ENCODE results near the gene UBD. TPM values are rescaled to one million over a fixed set of nuclear protein-coding genes. Genes with fewer than 3 reads are reported as not detected.

UBD gene
- total RNA-seq, 3 donors from 2014 or later: 0.80 to 2.9 (median 2.0) TPM

DNA sequence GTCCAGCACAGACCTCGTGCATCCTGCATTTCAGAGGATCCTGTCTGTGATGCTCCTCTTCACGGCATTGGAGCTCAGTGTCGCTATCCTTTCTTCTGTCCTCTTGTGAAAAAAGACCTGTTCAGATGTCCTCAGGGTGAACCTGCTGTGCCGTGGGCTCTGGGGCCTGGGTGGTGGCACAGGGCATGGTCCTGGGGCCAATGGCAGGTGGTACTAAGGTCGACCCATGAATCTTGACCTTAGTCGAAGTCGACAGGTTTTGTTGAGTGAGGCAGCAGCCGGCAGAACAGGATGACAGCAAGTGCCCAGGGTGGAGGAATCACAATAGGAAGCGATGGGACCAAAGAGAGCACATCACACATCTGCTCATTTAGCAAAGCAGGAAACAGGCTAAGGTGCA is 49.8 kb downstream of the UBD start:
- Histone ChIP-seq H3K9me3 (no peaks in the 10 kb centered on the region), H3K27ac (no peak overlapping the region), H3K27me3 (no peaks in the 10 kb centered on the region), H3K36me3 (no peaks in the 10 kb centered on the region), H3K4me1 (no peaks in the 10 kb centered on the region), H3K4me3 (no peak overlapping the region)
- intact Hi-C loops (cut with DNase I; ENCODE audit: low total_unique reads): no loop called here
- no peak for DNase-seq (ENCODE audit: low spot score in 2 of 2)
- TF ChIP-seq, protein P1, sequence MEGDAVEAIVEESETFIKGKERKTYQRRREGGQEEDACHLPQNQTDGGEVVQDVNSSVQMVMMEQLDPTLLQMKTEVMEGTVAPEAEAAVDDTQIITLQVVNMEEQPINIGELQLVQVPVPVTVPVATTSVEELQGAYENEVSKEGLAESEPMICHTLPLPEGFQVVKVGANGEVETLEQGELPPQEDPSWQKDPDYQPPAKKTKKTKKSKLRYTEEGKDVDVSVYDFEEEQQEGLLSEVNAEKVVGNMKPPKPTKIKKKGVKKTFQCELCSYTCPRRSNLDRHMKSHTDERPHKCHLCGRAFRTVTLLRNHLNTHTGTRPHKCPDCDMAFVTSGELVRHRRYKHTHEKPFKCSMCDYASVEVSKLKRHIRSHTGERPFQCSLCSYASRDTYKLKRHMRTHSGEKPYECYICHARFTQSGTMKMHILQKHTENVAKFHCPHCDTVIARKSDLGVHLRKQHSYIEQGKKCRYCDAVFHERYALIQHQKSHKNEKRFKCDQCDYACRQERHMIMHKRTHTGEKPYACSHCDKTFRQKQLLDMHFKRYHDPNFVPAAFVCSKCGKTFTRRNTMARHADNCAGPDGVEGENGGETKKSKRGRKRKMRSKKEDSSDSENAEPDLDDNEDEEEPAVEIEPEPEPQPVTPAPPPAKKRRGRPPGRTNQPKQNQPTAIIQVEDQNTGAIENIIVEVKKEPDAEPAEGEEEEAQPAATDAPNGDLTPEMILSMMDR (IDR thresholded peaks at IDR 0.05): no peak
- TF ChIP-seq POLR2A (IDR thresholded peaks at IDR 0.05) (no peak), POLR2AphosphoS5 (IDR thresholded peaks at IDR 0.05) (no peak)

DNA sequence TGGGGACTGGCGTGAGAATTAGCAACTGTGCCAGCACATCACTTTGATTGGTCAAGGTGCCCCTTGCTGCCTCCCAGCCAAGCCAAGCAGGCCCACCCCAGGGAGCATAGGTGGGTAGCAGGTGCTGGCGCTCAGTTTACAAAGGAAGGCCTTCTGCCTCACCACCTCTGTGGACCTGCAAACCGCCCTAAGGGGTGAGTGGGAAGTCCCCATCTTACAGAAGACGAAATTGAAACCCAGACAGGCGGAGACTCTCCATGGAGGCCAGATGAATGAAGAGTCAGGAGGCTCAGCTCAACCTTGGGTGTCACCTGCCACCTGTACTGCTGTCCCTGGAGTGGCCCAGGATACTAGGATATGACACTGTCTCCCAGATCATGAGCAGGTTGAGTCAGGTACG is 50.3 kb downstream of the UBD start:
- Histone ChIP-seq H3K27me3 (no peaks in the 10 kb centered on the region), H3K4me1 (no peaks in the 10 kb centered on the region), H3K9me3 (no peaks in the 10 kb centered on the region), H3K27ac (no peak overlapping the region), H3K36me3 (no peaks in the 10 kb centered on the region), H3K4me3 (no peak overlapping the region)
- intact Hi-C loops (cut with DNase I; ENCODE audit: low total_unique reads): no loop called here
- DNase-seq (ENCODE audit: low spot score in 2 of 2): no peak
- no peak for TF ChIP-seq POLR2AphosphoS5 (IDR thresholded peaks at IDR 0.05)
- TF ChIP-seq POLR2A (IDR thresholded peaks at IDR 0.05): no peak
- TF ChIP-seq, protein P1 (IDR thresholded peaks at IDR 0.05): no peak

DNA sequence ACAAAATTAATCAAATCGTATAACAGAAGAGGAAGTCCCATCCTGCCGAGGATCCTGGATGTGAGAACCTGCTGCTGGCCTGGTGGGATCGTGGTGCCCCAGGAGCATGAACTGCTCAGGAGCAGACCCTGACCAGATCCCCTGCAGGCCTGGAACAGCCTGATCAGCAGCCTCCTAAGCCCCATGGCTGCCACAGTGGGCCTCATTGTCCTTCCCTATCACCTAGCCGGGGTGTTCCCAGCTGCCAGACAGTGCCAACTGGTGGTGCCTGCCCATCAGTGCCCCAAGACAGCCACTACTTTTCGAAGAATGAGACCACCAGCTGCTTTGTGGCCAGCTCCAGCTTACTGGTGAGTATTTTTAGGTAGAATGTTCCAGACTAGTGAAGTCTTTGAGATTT is 52.2 kb downstream of the UBD start:
- TF ChIP-seq POLR2AphosphoS5 (IDR thresholded peaks at IDR 0.05): no peak
- no peak for TF ChIP-seq POLR2A (IDR thresholded peaks at IDR 0.05)
- TF ChIP-seq, protein P1 (IDR thresholded peaks at IDR 0.05): no peak
- Histone ChIP-seq H3K27me3 (no peaks in the 10 kb centered on the region), H3K27ac (no peak overlapping the region), H3K4me3 (no peak overlapping the region), H3K4me1 (no peaks in the 10 kb centered on the region), H3K9me3 (no peaks in the 10 kb centered on the region), H3K36me3 (no peaks in the 10 kb centered on the region)
- intact Hi-C loops (cut with DNase I; ENCODE audit: low total_unique reads): no loop called here
- DNase-seq (ENCODE audit: low spot score in 2 of 2): no peak

DNA sequence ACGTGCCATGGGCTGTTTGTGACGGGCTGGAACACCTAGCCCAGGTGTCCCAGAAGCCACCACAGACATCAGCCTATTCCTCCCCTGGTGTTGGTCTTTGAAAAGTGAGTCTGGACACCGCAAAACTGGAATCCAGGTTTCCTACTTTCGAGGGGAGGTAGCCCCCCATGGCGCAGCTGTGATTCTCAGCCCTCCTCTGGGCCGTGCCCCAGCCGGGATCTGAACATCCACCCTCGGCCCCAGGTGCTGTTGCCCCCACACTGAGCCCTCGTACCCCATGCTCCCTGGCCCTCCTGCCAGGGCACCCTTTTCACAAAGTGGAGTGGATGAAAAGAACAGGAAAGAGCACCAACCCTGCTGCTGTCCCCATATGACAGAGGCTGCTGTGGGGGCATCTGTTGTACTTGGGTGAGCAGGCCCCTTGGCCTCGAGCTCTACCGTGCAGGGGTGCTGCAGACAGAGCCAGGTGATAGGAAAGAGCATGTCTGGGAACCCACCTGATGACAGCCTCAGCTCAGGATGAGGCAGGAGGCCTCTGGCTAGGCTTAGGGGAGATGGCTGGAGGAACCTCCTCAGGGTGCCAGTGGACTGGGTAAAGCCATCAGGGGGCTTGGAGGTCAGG is 53.0 kb downstream of the UBD start:
- H3K4me3 ChIP-seq: no peak overlapping the region
- TF ChIP-seq POLR2A (IDR thresholded peaks at IDR 0.05) (no peak), POLR2AphosphoS5 (IDR thresholded peaks at IDR 0.05) (no peak)
- TF ChIP-seq, protein P1 (IDR thresholded peaks at IDR 0.05): no peak
- H3K9me3 ChIP-seq: no peaks in the 10 kb centered on the region
- H3K4me1 ChIP-seq: no peaks in the 10 kb centered on the region
- no peaks in the 10 kb centered on the region for H3K27me3 ChIP-seq
- DNase-seq (ENCODE audit: low spot score in 2 of 2): no peak
- intact Hi-C loops (cut with DNase I; ENCODE audit: low total_unique reads): no loop called here
- no peaks in the 10 kb centered on the region for H3K36me3 ChIP-seq
- no peak overlapping the region for H3K27ac ChIP-seq

DNA sequence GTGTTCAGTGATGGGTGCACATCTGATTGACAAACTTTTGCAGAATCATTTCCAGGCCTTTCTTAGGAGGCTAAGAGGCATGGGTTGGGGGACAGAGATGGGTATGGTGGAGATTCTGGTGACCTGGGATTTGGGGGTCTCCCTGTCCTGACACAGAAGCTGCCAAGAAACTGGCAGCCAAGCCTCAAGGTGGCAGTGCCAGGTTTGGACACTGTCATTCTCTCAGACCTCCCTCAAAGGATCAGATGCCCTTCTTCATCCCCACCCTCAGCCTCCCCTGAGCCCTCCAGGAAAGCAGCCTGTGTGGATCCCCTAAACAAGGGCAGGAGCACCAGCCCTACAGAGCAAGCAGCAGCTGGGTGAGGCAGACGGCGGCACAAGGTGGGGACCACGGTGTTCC is 53.7 kb downstream of the UBD start:
- Histone ChIP-seq H3K27me3 (no peaks in the 10 kb centered on the region), H3K4me1 (no peaks in the 10 kb centered on the region), H3K4me3 (no peak overlapping the region), H3K9me3 (no peaks in the 10 kb centered on the region), H3K36me3 (no peaks in the 10 kb centered on the region), H3K27ac (no peak overlapping the region)
- TF ChIP-seq POLR2A (IDR thresholded peaks at IDR 0.05) (no peak), POLR2AphosphoS5 (IDR thresholded peaks at IDR 0.05) (no peak)
- TF ChIP-seq, protein P1 (IDR thresholded peaks at IDR 0.05): no peak
- intact Hi-C loops (cut with DNase I; ENCODE audit: low total_unique reads): no loop called here
- no peak for DNase-seq (ENCODE audit: low spot score in 2 of 2)

Other genes with a start within 250 kb of the UBD start
- gene OR5V1, start 190.9 kb downstream of the UBD start, total RNA-seq: not detected
- gene OR12D3, start 184.4 kb downstream of the UBD start, total RNA-seq: not detected
- gene OR12D2, start 164.1 kb downstream of the UBD start, total RNA-seq: not detected
- gene OR12D1, start 144.8 kb downstream of the UBD start, total RNA-seq: not detected
- gene OR10C1, start 120.4 kb downstream of the UBD start, total RNA-seq: not detected
- not detected for gene OR11A1, start 102.7 kb downstream of the UBD start, total RNA-seq
- gene OR2H1, start 102.6 kb downstream of the UBD start, total RNA-seq: not detected
- gene MAS1L, start 71.8 kb downstream of the UBD start, total RNA-seq: under 1 TPM in 1 of 3 donors, not detected in 2; 0.48 TPM
- gene OR2H2, start 25.4 kb upstream of the UBD start, total RNA-seq: not detected
- gene GABBR1, start 73.5 kb upstream of the UBD start, total RNA-seq: 10 to 100 TPM; 26.1 to 49.2 (median 48.4) TPM
- gene MOG, start 97.4 kb upstream of the UBD start, total RNA-seq: not detected
- gene ZFP57, start 121.4 kb upstream of the UBD start, total RNA-seq: 1 to 10 TPM in 1 of 3 donors, under 1 TPM in 1, not detected in 1; 0.29 to 2.9 TPM
- gene HLA-F, start 163.7 kb upstream of the UBD start, total RNA-seq: 10 to 100 TPM; 58.6 to 93.7 (median 64.1) TPM